HG02759 (cell line): ENCODE results near the gene TAF4.
"Not testable (repeated sequence)": the region's sequence is repeated elsewhere in the genome, so short reads cannot be mapped to it uniquely, and the experiment has no call there.

Experiments
- ATAC-seq: cut with Tn5 transposase; IDR thresholded peaks from one replicate; pipeline ENCODE4 v1.9.1; 2021; ENCODE audit warnings: mild to moderate bottlenecking, moderate library complexity; ENCODE audit not compliant: unreplicated experiment

The TAF4 gene

DNA sequence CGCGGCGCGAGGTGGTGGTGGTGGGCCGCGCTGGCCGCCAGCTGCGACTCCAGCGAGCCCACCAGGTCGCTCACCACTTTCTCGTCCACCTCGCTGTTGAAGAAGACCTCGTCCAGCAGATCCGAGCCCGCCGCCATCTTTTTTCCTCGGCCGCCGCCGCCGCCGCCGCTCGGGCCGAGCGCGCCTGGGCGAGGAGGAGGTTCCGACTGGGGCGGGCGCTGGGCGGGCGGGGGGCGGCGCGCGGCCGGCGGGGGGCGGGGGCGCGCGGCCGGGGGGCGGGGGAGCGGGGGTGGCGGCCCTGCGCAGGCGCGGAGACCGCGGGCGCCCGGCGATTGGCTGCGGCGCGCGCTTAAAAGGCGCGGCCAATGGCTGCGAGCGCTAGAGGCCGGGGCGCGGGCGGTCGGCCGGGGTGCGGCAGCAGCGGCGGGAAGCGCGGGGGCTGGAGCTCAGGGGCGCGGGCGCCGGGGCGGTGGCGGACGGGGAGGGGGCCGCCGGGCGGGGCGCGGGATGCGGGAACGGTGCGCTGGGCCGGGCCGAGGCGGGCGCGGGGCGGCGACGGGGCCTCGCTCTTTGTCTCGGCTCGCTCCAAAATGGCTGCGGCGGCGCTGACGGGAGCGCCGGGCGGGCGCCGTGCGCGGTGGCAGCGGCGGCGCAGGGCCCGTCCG, at the start of gene TAF4:
TAF4 (minus strand) TSS at position 208 of the 665 bp plus-strand sequence; CDS start at position 137, 71 bp downstream.
- peak; percentile 73 for ATAC-seq

DNA sequence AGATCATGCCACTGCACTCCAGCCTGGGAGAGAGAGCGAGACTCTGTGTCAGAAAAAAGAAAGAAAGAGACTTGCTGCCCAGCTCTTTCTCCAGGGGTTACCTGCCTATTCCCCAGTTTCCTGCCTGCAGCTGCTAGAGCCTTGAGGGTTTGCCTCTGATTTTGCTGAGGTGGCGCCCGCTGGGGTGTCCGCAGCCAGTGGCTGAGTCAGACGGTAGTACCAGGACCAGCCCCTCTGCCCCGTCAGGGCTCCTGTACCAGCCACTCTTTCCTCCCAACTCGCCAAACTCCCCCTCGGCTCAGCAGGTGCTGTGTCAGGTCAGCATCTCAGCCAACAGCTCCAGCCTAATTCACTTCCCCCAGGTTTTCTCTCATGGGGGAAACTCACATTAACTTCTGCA, 49.2 kb upstream of the TAF4 start:
- no peak for ATAC-seq

DNA sequence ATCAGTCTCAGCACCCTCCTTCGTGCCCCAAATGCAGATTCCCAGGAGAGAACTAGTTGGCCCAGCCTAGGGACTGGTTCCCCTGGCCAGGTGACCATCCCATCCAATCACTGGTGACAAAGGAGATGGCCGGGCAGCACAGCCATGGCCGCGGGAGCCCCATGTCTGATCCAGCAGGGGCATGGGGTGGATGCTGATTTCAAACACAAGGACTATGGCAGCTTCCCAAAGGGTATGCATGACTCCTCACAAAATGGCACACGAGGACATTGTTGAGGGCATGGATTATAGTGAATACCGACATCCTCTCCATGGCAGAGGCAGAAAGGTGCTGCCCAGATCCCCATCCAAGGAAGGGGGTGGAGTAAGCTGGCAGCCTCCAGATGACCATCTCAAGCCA, 46.7 kb upstream of the TAF4 start:
- no peak for ATAC-seq

- no peak for ATAC-seq
These were observed 45.5 kb upstream of the TAF4 start for GRCh38 chr20:62111148-62111547.

DNA sequence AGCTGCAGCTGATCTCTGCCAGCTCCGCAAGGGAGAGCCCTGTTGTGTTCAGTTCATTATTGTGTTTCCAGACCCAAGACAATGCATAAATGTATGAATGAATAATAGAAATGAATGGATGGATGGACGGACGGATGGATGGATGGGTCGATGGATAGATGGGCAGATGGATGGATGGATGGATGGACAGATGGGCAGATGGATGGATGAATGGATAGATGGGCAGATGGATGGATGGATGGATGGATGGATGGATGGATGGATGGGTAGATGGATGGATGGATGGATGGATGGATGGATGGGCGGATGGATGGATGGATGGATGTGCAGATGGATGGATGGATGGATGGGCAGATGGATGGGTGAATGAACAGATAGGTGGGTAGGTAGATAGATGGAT, 39.9 kb upstream of the TAF4 start:
- ATAC-seq, result no peak

- ATAC-seq, result no peak
These were observed 39.2 kb upstream of the TAF4 start for GRCh38 chr20:62104791-62105345.

DNA sequence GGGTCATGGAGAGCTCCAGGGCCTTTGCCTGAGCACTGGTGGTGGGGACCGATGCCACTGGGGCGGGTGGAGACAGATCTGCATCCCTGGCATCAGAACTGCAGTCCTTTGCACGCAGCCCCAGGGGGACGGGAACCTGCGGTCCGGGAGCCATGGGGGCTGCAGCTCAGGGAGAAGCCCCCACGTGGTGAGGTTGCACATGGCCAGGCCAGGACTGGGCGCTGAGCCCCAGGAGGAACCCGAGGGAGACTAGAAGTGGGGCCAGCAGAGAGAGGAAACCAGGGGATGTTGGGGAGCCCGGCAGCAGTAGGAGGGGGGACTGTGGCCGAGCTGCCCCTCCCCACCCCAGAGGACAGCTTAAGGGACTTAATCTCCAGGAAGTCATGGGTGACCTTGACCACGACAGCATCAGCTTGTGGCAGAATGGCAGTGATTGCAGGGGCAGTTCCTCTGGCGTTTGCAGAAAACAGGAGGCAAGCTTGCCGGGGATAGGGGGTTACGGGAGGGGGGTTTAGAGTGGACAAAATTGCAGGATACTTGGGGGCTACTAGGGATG, 38.6 kb upstream of the TAF4 start:
- no peak for ATAC-seq

DNA sequence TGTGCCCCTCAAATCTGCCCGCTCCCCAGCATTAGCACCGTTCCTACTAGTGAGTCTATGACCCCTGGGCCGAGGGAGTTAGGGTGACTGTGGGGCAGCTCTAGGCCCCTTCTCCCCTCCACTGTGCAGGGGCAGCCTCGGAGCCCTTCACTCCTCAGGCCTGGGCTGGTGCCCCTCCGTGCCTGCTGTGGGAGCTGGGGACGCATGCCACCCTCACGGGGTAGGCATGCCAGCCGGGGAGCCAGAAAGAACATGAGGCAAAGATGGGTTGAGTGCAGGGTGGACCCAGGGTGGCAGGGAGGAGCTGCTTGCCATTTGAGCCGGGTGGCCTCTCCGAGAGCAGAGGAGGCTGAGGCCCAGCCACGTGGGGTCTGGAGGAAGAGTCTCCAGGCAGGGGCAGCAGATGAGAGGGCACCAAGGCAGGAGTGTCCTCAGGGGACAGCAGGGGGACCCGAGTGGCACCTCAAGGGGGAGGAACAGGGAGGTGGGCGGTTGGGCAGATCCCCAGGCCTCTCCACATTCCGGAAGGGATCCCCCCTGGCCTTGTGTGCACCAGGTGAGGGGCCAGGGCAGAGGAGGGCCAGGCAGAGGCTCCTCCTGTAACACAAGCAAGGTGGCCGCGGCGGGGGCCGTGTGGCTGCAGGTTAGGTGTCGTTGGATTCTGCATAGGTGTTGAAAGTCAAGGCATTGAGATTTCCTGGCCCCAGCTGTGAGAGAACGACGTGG, 38.0 kb upstream of the TAF4 start:
- ATAC-seq, result no peak

- ATAC-seq, result no peak
These were observed 35.4 kb upstream of the TAF4 start for GRCh38 chr20:62101078-62101477.

- no peak for ATAC-seq
These were observed 32.3 kb upstream of the TAF4 start for GRCh38 chr20:62097881-62098407.

GRCh38 chr20:62096421-62097380, 31.0 kb upstream of the TAF4 start:
- no peak for ATAC-seq

GRCh38 chr20:62089393-62089792, 23.7 kb upstream of the TAF4 start:
- no peak for ATAC-seq

DNA sequence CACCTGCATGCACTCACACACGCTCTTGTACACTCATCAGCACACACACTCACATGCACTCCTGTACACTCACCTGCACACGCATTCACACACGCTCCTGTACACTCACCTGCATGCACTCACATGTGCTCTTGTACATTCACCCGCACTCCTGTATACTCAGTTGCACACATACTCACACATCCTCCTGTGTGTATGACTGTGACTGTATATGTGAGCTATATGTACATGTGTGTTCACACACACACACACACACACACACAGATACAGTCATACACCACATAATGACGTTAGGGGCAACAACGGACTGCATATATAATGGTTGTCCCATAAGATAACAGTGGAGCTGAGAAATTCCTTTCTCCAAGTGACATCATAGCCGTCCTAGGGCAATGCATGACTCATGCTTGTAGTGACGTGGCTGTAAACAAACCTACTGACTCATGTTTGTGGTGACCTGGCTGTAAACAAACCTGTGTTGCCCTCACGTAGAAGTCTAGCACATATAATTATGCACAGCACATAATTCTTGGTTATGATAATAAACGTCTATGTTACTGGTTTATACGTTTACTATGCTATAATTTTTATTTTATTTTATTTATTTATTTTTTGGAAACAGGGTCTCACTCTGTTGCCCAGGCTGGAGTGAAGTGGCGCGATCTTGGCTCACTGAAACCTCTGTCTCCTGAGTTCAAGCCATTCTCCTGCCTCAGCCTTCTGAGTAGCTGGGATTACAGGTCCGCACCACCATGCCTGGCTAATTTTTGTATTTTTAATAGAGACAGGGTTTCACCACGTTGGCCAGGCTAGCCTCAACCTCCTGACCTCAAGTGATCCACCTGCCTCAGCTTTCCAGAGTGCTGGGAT, 22.8 kb upstream of the TAF4 start:
- no peak for ATAC-seq

DNA sequence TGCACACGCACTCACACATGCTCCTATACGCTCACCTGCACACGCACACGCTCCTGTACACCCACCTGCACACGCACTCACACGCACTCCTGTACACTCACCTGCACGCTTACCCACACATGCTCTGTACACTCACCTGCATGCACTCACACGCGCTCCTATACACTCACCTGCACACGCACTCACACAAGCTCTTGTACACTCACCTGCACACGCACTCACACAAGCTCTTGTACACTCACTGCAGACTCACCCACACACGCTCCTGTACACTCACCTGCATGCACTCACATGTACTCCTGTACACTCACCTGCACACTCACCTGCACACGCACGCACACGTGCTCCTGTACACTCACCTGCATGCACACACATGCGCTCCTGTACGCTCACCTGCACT, 22.0 kb upstream of the TAF4 start:
- ATAC-seq, result no peak

DNA sequence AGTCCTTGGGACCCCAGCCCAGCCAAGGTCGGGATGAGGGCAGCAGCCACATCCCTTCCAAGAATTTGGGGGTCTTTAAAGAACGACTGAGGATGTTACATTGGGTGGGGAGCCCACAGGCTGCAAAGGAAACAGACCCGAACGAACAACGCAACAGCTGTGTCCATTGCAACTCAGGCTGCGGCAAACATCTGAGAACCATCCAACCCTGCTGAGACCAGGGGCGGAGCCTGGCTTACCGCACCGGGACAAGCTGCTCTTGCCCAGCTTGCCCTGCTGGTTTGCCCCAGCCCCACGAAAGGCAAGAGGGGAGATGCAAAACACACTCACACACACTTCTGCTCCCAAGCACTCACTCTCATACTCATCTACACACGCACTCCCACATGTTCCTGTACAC, 21.5 kb upstream of the TAF4 start:
- no peak for ATAC-seq

- ATAC-seq, result no peak
These were observed 19.5 kb upstream of the TAF4 start for GRCh38 chr20:62085206-62085605.

GRCh38 chr20:62084224-62084623, 18.5 kb upstream of the TAF4 start:
- ATAC-seq, result not testable (repeated sequence)

- no peak for ATAC-seq
These were observed 17.6 kb upstream of the TAF4 start for GRCh38 chr20:62083312-62083711.

GRCh38 chr20:62080249-62080990, 14.7 kb upstream of the TAF4 start:
- ATAC-seq, result no peak
